Measurements from ENCODE around the gene LAMA3. TPM values are rescaled to one million over a fixed set of nuclear protein-coding genes. Genes with fewer than 3 reads are reported as not detected.

The LAMA3 gene
- total RNA-seq, 1 experiment from 2014 or later: 5.6 TPM

DNA sequence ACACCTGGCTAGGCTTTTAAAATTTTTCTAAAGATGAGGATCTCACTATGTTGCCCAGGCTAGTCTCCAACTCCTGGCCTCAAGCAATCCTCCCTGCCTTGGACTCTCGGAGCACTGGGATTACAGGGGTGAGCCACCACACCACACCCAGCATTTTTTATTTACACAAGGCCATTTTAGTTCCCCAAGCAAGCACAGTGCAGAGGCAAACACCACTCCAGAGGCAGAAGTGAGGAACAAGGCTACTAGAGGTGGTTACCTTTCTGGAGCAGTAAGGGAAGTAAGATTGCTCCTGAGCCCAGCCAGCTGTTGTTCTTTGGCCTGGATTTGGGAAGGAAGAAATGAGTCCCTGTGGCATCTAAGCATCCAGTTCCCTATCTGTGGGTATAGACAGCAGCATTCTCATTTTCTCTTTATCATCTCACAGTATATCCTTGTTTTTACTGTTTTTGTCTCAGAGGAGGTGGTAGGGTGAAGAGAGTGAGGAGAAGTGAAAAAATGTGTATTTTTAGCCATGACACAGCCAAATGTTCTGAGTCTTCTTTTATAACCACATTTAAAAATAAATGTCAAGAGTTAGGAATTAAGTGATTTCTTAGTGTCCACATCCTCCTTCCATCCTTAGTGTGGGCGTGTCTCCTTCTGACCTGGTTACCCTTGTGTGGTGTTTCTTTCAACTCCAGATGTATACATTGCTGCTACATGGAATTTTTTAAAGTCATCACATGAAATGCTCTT, 314.8 kb downstream of the LAMA3 start:
- Histone ChIP-seq H3K9me3 (ENCODE audit: control insufficient read depth in 1 of 2, insufficient read depth in 1 of 2, low read depth in 1 of 2, low read length in 2 of 2) (no peaks in the 10 kb centered on the region), H3K79me2 (ENCODE audit: insufficient read depth, low read length) (no peaks in the 10 kb centered on the region), H4K20me1 (ENCODE audit: insufficient read depth) (no peaks in the 10 kb centered on the region), H3K4me2 (ENCODE audit: low read length) (no peak overlapping the region), H3K9me2 (ENCODE audit: insufficient read depth) (no peaks in the 10 kb centered on the region), H3K9ac (ENCODE audit: low read length) (no peak overlapping the region), H3K27ac (ENCODE audit: low read depth, low read length) (no peak overlapping the region), H3K36me3 (ENCODE audit: control insufficient read depth in 1 of 2, insufficient read depth in 2 of 2, low read length in 2 of 2) (no peaks in the 10 kb centered on the region), H3K4me1 (ENCODE audit: control insufficient read depth in 1 of 2, insufficient read depth in 2 of 2, low read length in 2 of 2) (peaks cover 0 to 1% of the 10 kb centered on the region in 2 experiments; a peak in 1 of 4 replicates), H3K27me3 (ENCODE audit: insufficient read depth, low read length) (no peaks in the 10 kb centered on the region), H3K4me3 (replicated peaks in 1 of 2; ENCODE audit: low read depth in 1 of 2, low read length in 2 of 2) (no peak overlapping the region), H2AFZ (ENCODE audit: low read depth, low read length, poor library complexity, severe bottlenecking) (no peak overlapping the region)
- ATAC-seq (no peak), DNase-seq (ENCODE audit: low read depth, low spot score) (no peak)
- CTCF ChIA-PET: no interaction called here
- TF ChIP-seq SRF (IDR thresholded peaks at IDR 0.05; ENCODE audit: low read depth) (no peak), SIN3A (IDR thresholded peaks at IDR 0.05; ENCODE audit: low read depth) (no peak), SP1 (IDR thresholded peaks at IDR 0.05; ENCODE audit: low read depth) (no peak), EZH2phosphoT487 (IDR thresholded peaks at IDR 0.05; ENCODE audit: borderline replicate concordance) (no peak), ZFX (IDR thresholded peaks at IDR 0.05) (no peak), POLR2A (IDR thresholded peaks at IDR 0.05; ENCODE audit: borderline replicate concordance, extremely low read depth, insufficient read depth, insufficient read length) (no peak), YY1 (IDR thresholded peaks at IDR 0.05; ENCODE audit: extremely low read depth, insufficient replicate concordance, low read depth, low read length) (no peak), EGR1 (IDR thresholded peaks at IDR 0.05; ENCODE audit: low read depth) (no peak), POLR2AphosphoS5 (IDR thresholded peaks at IDR 0.05; ENCODE audit: low read depth, low read length) (no peak), ZNF274 (IDR thresholded peaks at IDR 0.05; ENCODE audit: low read depth, low read length) (no peak), TCF7L2 (IDR thresholded peaks at IDR 0.05; ENCODE audit: borderline replicate concordance, extremely low read depth, insufficient read depth, insufficient read length) (no peak), JUND (IDR thresholded peaks at IDR 0.05) (no peak), ELF1 (IDR thresholded peaks at IDR 0.05; ENCODE audit: borderline replicate concordance, low read depth) (no peak), CBX3 (IDR thresholded peaks at IDR 0.05; ENCODE audit: low read depth) (no peak), FOSL1 (IDR thresholded peaks at IDR 0.05; ENCODE audit: low read depth) (no peak)
- TF ChIP-seq, protein P1, sequence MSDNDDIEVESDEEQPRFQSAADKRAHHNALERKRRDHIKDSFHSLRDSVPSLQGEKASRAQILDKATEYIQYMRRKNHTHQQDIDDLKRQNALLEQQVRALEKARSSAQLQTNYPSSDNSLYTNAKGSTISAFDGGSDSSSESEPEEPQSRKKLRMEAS (IDR thresholded peaks at IDR 0.05): no peak
- intact Hi-C loops (cut with micrococcal nuclease): no loop called here
- POLR2A ChIA-PET: no interaction called here
- RAD21 ChIA-PET (ENCODE audit: low non-redundant PET in 1 of 2, low total read pairs in 2 of 2, uncharacterized antibody in 2 of 2, unreplicated experiment in 2 of 2): no interaction called here
- BruUV-seq (replicated peaks): no TSS peak

Other genes starting within 250 kb of the LAMA3 start
- 42.5 TPM for gene RIOK3, start 236.2 kb upstream of the LAMA3 start, total RNA-seq (2021; ENCODE audit: unreplicated experiment)
- gene RMC1, start 185.9 kb upstream of the LAMA3 start, total RNA-seq (2021; ENCODE audit: unreplicated experiment): 38.4 TPM
- 51.6 TPM for gene NPC1, start 102.9 kb upstream of the LAMA3 start, total RNA-seq (2021; ENCODE audit: unreplicated experiment)
- 8.8 TPM for gene ANKRD29, start 26.5 kb upstream of the LAMA3 start, total RNA-seq (2021; ENCODE audit: unreplicated experiment)

Measured in HCT116 (cell line).